NCI-H2196 (cell line): ENCODE data around the gene CFAP77.
"Not testable (repeated sequence)": the region's sequence is repeated elsewhere in the genome, so short reads cannot be mapped to it uniquely, and the experiment has no call there.

Source experiments
- DNase-seq: peaks from one replicate; lab custom pipeline; 2025; ENCODE audit not compliant: unreplicated experiment; lab: John Stamatoyannopoulos, UW

CFAP77 gene

DNA sequence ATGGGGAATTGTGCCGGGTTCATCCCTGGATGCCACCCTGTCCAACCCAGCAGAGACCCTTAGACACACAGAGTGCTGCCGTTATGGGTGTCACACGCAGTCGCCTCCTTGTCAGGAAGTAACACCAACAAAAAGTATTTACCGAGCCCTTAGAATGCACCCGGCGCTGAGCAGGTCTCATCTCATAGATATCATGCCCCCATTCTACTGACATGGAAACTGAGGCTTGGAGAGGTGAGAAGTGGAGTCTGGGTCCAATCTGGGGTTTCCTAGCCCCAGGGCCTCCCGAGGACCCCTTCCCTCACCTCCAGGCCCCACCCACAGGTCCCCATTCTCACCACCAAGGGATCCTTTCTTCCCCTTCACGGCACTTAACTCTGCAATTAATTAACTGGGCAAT lies 135.6 kb downstream of the CFAP77 start:
- DNase-seq: no peak

- no peak for DNase-seq
These were observed 136.4 kb downstream of the CFAP77 start for GRCh38 chr9:132546148-132547051.

- DNase-seq: no peak
These were observed 137.0 kb downstream of the CFAP77 start for GRCh38 chr9:132547052-132547431.

GRCh38 chr9:132547436-132547835 lies 137.4 kb downstream of the CFAP77 start:
- DNase-seq: no peak

DNA sequence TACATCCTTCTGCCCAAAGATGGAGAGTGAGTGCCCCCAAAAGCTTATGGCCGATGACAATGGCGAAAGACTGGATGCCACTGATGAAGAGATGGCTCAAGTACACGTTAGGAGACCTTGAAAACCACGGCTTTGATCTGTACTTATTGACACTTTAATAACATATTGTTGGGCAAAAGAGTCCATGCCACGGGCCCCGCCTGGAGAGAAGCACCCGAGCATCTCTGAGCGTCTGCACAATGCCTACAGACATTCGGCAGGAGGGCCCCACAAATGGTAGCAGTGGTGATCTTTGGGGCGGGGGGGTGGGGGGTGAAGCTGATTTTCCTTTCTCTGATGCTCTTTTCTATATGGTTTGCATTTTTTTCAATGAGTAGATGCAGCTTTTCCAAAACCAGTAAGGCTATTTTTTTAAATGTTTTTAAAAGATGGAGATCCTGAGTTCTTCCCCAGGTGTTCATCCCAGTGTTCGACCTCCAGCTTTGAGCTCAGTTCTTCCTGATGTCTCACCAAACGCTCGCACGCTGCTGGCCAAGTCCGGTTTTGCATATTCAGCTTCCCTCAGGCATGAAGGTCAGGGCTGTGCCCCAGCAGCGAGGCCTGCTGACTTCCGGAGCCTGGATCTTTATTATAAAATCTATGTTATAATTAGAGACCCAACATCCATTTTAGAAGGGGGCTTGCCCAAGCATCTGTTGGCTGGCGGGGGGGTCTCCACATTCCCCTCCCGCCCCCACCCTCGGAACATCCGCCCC lies 138.1 kb downstream of the CFAP77 start:
- no peak for DNase-seq

DNA sequence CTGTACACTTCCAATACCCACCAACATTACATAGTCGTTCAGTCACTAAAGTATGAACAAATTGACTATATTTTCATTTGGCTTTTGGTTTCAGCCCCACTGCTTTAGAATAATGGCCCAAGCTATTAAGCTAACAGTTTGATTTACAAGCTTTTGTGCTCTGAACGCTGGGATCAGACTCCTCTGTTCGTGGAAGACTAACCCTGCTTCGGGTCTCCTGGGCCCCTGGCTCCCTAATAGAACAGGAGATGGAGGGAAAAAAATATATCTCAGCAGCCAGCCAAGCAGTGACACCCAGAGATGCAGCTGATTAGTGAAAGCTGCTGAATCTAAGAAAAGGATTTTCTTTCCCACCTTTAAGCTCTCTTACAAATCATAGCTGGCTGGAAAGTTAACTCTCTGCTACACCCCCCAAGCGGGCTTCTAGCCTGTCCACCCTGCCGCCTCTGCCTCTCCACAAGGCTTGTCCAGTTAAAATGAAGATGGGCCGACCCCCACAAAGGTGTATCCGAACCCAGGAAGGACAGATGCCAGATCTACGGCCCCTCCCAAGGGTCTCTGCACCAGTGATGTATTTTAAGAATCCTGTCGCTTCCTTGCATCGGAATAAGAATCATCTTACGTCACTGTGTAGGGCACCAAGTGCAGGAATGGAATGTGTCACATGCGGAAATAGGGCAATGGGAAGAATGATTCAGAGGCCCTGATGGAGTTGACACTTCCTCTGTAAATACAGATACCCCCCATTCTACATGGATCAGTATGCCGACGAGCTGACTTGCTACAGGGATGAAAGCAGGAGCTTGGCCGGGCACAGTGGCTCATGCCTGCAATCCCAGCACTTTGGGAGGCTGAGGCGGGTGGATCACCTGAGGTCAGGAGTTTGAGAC lies 139.0 kb downstream of the CFAP77 start:
- DNase-seq: no peak

DNA sequence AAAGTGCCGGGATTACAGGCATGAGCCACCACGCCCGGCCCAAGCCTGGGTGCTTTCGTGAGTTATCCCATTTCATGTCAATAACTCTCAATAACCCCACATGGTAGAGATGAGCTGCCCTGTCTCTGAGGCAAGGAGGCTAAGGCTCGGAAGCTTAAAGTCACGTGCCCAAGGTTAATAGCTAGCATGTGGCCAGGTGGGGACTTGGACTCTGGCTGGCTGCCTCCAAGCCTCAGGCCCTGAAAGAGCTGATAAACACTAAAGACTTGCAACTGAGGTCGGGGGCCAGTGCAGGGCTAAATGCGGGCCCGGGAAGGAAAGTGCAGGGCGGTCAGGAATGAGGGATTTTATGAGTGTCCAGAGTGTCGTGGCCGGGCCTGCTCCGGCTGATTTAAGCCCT lies 141.5 kb downstream of the CFAP77 start:
- no peak for DNase-seq

GRCh38 chr9:132552041-132552440 lies 142.0 kb downstream of the CFAP77 start:
- DNase-seq: no peak

DNA sequence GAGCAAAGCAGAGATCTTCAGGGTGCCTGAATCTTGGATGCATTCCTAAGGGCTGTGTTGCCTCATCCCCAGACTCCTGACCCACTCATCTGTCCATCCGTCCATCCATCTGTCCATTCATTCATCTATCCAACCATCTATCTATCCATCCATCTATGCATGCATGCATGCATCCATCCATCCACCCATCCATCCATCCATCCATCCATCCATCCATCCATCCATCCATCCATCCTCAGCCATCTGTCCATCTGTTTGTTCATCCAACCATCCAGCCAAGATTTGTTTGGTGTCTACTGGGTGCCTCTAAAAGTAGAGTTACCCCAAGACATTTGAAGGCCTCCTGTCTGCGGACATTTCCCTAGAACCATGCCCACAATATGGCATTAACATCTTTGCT lies 144.7 kb downstream of the CFAP77 start:
- DNase-seq: no peak

DNA sequence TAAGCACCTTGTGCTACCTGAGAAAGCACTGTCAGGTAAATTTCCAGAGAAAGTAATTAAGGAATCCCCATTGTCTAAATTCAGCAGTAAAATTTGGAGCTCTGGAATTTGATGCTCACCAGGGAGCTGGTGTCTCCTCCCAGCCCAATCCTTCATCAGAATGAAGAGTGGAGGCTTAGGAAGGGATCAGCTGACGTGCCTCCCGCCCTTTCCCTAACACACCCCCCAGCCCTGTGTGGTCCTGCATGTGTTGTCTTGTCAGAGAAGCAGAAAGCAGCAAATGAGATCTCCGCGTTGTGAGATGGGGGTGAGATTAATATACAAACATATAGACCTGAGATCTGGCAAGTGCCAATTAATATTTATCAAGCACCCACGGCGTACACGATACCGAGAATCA lies 145.5 kb downstream of the CFAP77 start:
- no peak for DNase-seq

GRCh38 chr9:132556235-132556634 lies 146.2 kb downstream of the CFAP77 start:
- no peak for DNase-seq

GRCh38 chr9:132556714-132557113 lies 146.7 kb downstream of the CFAP77 start:
- DNase-seq: no peak

DNA sequence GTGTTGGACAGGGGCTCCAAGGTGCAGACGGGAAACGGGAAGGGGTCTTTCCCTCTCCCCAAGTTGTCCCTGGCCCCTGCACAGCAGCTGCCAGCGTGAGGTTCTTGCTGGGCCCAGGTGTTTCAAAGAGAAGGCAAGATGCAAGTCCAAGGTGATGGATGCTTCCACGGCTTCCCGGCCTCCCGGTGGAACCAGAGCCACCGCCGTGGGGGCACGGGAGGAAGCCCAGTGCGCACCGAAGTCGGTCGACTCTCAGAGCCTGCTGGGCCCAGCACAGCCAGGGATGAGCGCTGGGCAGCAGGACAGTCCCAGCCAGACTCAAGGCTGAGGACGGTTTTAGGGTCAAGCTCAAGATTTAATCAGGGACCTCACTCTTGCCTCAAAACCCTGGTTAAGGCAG lies 147.1 kb downstream of the CFAP77 start:
- no peak for DNase-seq

DNA sequence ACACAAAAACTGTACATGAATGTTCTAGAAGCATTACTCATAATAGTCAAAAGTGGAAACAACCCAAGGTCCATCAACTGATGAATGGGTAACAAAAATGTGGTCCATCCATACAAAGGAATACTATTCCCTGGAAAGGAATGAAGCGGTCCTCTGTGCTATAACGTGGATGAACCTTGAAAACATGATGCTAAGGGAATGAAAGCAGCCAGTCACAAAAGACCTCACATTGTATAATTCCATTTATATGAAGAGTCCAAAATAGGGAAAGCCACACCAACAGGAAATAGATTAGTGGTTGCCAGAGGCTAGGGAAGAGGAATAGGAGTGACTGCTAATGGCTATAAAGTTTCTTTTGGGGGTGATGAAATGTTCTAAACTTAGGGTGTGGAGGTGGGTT lies 149.7 kb downstream of the CFAP77 start:
- no peak for DNase-seq

GRCh38 chr9:132560616-132561202 lies 150.7 kb downstream of the CFAP77 start:
- no peak for DNase-seq

- DNase-seq: no peak
These were observed 152.2 kb downstream of the CFAP77 start for GRCh38 chr9:132562306-132562573.

- DNase-seq: no peak
These were observed 154.5 kb downstream of the CFAP77 start for GRCh38 chr9:132564526-132564925.

GRCh38 chr9:132568787-132569186 lies 158.8 kb downstream of the CFAP77 start:
- not testable (repeated sequence) for DNase-seq

DNA sequence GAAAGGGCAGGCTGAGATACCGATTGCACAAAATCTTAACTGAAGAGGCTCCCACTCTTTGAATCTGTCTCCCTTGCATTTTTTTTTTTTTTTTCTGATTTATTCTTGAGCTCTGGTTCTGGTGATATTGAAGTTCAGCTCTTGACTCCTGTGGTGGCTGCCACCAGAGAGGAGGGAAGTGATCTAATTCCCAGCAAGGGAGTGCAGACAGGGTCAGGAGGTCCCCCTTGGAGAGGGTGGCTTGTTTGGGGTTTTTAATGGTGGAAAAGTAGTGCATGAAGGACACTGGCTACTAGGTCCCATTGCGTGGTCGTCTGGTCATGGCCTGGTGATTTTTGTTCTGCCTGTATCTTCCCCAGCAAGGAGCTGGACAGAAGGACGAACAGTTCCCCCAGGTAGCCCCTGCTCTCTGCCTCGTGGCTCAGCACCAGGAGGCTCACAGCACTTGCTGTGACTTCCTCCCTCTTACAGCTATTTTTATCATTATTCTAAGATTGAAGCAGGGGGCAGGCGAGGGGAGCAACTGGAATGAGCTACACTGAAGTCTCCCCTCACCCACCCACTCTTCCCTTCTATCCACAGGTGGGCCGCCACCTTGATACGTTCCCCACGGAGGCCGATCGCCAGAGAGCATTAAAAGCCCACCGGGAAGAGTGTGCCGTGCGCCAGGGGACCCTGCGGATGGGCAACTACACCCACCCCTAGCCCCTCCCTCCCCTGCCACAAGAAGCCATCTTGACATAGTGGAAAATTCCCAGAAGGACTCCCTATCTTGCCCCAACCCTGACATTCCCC lies 162.0 kb downstream of the CFAP77 start:
- no peak for DNase-seq

GRCh38 chr9:132572921-132573320 lies 162.9 kb downstream of the CFAP77 start:
- DNase-seq: no peak
